Neural cell (in vitro differentiated cells): Measurements from ENCODE around the gene HIPK1. TPM values are rescaled to one million over a fixed set of nuclear protein-coding genes. Genes with fewer than 3 reads are reported as not detected.

Source experiments
- H2AFZ ChIP-seq: fragments of 200-600, 300-800 bp; sonication (generic), shearing (Covaris generic); 2 replicates; pipeline ENCODE4 v1.6.0; 2014; ENCODE audit warnings: low read depth, mild to moderate bottlenecking, antibody characterized with exemption, low read length, moderate library complexity
- H3F3A ChIP-seq: fragments of 200-600 bp; shearing (Covaris generic); 2 replicates; pipeline ENCODE4 v1.6.1; 2016; ENCODE audit warnings: mild to moderate bottlenecking, moderate library complexity, mixed read lengths, antibody characterized with exemption, low read length; ENCODE audit not compliant: insufficient read depth, poor library complexity, severe bottlenecking
- H3K27ac ChIP-seq: fragments of 200-600, 300-800 bp; sonication (generic), shearing (Covaris generic); 2 replicates; pipeline ENCODE4 v1.5.1; 2014; ENCODE audit warnings: mild to moderate bottlenecking, low read length, moderate library complexity
- H3K27me3 ChIP-seq: fragments of 300-800, 200-600 bp; sonication (generic), shearing (Covaris generic); 2 replicates; pipeline ENCODE4 v1.6.0; 2014; ENCODE audit warnings: mild to moderate bottlenecking, low read depth, low read length, moderate library complexity; ENCODE audit not compliant: insufficient read depth
- H3K36me3 ChIP-seq: fragments of 300-800, 200-600 bp; sonication (generic), shearing (Covaris generic); 2 replicates; pipeline ENCODE4 v1.5.1; 2014; ENCODE audit warnings: mild to moderate bottlenecking, antibody characterized with exemption, low read length, moderate library complexity; ENCODE audit not compliant: insufficient read depth
- H3K4me2 ChIP-seq: fragments of 300-800, 200-600 bp; sonication (generic), shearing (Covaris generic); 2 replicates; pipeline ENCODE4 v1.6.0; 2014; ENCODE audit warnings: mild to moderate bottlenecking, low read length
- H3K4me3 ChIP-seq: fragments of 300-800, 200-600 bp; sonication (generic), shearing (Covaris generic); 2 replicates; pipeline ENCODE4 v1.5.1; 2014; ENCODE audit warnings: mild to moderate bottlenecking, low read length, moderate library complexity
- H3K79me2 ChIP-seq: fragments of 200-600 bp; shearing (Covaris generic); replicated peaks from 2 replicates; pipeline ENCODE4 v1.6.0; 2014; ENCODE audit warnings: mild to moderate bottlenecking, low read length, moderate library complexity; ENCODE audit not compliant: insufficient read depth
- H3K9ac ChIP-seq: fragments of 300-800, 200-600 bp; sonication (generic), shearing (Covaris generic); 2 replicates; pipeline ENCODE4 v1.6.1; 2016; ENCODE audit warnings: mild to moderate bottlenecking, low read length, mixed read lengths
- H3K9me2 ChIP-seq: fragments of 200-600 bp; shearing (Covaris generic); 2 replicates; pipeline ENCODE4 v1.6.1; 2016; ENCODE audit warnings: mild to moderate bottlenecking, low read length, mixed read lengths; ENCODE audit not compliant: insufficient read depth
- H3K9me3 ChIP-seq: fragments of 200-600, 300-800 bp; sonication (generic), shearing (Covaris generic); 2 replicates; pipeline ENCODE4 v1.6.1; 2016; ENCODE audit warnings: mild to moderate bottlenecking, mixed run types, low read length, moderate library complexity, mixed read lengths
- H4K20me1 ChIP-seq: fragments of 200-600 bp; shearing (Covaris generic); 2 replicates; pipeline ENCODE4 v1.6.1; 2016; ENCODE audit warnings: mild to moderate bottlenecking, mixed run types; ENCODE audit not compliant: insufficient read depth
- CTCF ChIP-seq: fragments of 450-650 bp; IDR thresholded peaks from 2 replicates; pipeline ENCODE4 v1.5.1; 2014; ENCODE audit warnings: antibody characterized with exemption, mild to moderate bottlenecking, moderate library complexity; ENCODE audit not compliant: poor library complexity, severe bottlenecking
- EP300 ChIP-seq: fragments of 450-650 bp; conservative IDR thresholded peaks from 2 replicates; pipeline ENCODE4 v1.6.1; 2014; ENCODE audit warnings: antibody characterized with exemption, mild to moderate bottlenecking, moderate library complexity; ENCODE audit not compliant: poor library complexity, severe bottlenecking
- EZH2 ChIP-seq: fragments of 200-600, 300-800 bp; shearing (Covaris generic), sonication (generic); IDR thresholded peaks from 2 replicates; pipeline ENCODE4 v1.6.1; 2014; ENCODE audit warnings: antibody characterized with exemption, low read length, borderline replicate concordance, mild to moderate bottlenecking; ENCODE audit not compliant: insufficient read depth, poor library complexity, severe bottlenecking
- MXI1 ChIP-seq: fragments of 450-650 bp; conservative IDR thresholded peaks from 2 replicates; pipeline ENCODE4 v1.6.1; 2014; ENCODE audit warnings: antibody characterized with exemption, mild to moderate bottlenecking; ENCODE audit not compliant: poor library complexity, severe bottlenecking
- POLR2AphosphoS5 ChIP-seq: IDR thresholded peaks from 2 replicates; pipeline ENCODE4 v1.6.1; 2012
- RAD21 ChIP-seq: fragments of 450-650 bp; conservative IDR thresholded peaks from 2 replicates; pipeline ENCODE4 v1.6.1; 2014; ENCODE audit warnings: antibody characterized with exemption, mild to moderate bottlenecking, moderate library complexity
- REST ChIP-seq: IDR thresholded peaks from 2 replicates; pipeline ENCODE4 v1.6.1; 2012; ENCODE audit warnings: borderline replicate concordance
- SMC3 ChIP-seq: fragments of 450-650 bp; conservative IDR thresholded peaks from 2 replicates; pipeline ENCODE4 v1.6.1; 2014; ENCODE audit warnings: antibody characterized with exemption, mild to moderate bottlenecking, moderate library complexity; ENCODE audit not compliant: poor library complexity
- TAF1 ChIP-seq: IDR thresholded peaks from 2 replicates; pipeline ENCODE4 v1.6.1; 2012; ENCODE audit warnings: low read depth
- polyA plus RNA-seq: library from polyadenylated mRNA; depleted of rRNA; stranded (reverse); fragments of >200 nt; gene quantifications from 2 replicates; pipeline ENCODE4 v1.2.3, GENCODE V29; 2014

HIPK1 gene
- polyA plus RNA-seq, 1 donor from 2014 or later = 22.9 TPM

GRCh38 chr1:113887402-113888175, 41.5 kb upstream of the HIPK1 start, which contains the start of gene BCL2L15:
Gene BCL2L15 (minus strand): TSS chr1:113887581. CDS start chr1:113887375, 206 bp downstream.
- Histone ChIP-seq H3F3A (no peaks in the 10 kb centered on the region), H3K27me3 (no peaks in the 10 kb centered on the region), H3K36me3 (no peaks in the 10 kb centered on the region), H2AFZ (no peak within 1 kb of the TSS), H3K9me2 (no peaks in the 10 kb centered on the region), H3K9ac (no peak within 1 kb of the TSS), H3K4me2 (no peak within 1 kb of the TSS), H3K4me3 (no peak within 1 kb of the TSS), H3K27ac (no peak within 1 kb of the TSS), H3K79me2 (no peaks in the 10 kb centered on the region), H4K20me1 (no peaks in the 10 kb centered on the region), H3K9me3 (no peaks in the 10 kb centered on the region)
- TF ChIP-seq SMC3 (no peak), EZH2 (no peak), CTCF (no peak), RAD21 (no peak), MXI1 (no peak), POLR2AphosphoS5 (no peak), EP300 (no peak), REST (no peak), TAF1 (no peak)

GRCh38 chr1:113890816-113891215, 38.3 kb upstream of the HIPK1 start:
- Histone ChIP-seq H3K9ac (no peak overlapping the region), H4K20me1 (no peaks in the 10 kb centered on the region), H3F3A (no peaks in the 10 kb centered on the region), H3K4me3 (no peak overlapping the region), H3K9me3 (no peaks in the 10 kb centered on the region), H3K4me2 (no peak overlapping the region), H3K79me2 (no peaks in the 10 kb centered on the region), H3K9me2 (no peaks in the 10 kb centered on the region), H2AFZ (no peak overlapping the region), H3K36me3 (peaks cover 6% of the 10 kb centered on the region), H3K27me3 (no peaks in the 10 kb centered on the region), H3K27ac (no peak overlapping the region)
- TF ChIP-seq RAD21 (no peak), REST (no peak), TAF1 (no peak), POLR2AphosphoS5 (no peak), MXI1 (no peak)
